Measurements from ENCODE around the gene TSSK6.

DNA sequence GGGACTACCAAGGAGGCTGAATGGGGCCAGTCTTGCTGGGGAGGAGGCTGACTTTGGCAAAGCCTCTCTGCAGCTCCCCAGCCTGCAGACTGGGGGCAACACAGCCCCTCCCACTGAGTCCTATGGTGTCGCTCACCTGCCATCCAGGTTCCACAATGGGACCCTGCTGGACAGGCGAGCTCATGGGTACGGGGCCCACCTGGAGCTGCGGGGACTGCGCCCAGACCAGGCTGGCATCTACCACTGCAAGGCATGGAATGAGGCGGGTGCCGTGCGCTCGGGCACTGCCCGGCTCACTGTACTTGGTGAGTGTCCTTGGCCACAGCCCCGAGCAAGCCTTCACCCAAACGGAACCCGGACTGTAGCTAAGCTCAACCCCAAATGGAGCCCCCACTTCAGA, 27.8 kb upstream of the TSSK6 start:
- TF ChIP-seq POLR2AphosphoS5 (IDR thresholded peaks at IDR 0.05) (no peak), POLR2A (IDR thresholded peaks at IDR 0.05) (no peak)
- TF ChIP-seq, protein P1, sequence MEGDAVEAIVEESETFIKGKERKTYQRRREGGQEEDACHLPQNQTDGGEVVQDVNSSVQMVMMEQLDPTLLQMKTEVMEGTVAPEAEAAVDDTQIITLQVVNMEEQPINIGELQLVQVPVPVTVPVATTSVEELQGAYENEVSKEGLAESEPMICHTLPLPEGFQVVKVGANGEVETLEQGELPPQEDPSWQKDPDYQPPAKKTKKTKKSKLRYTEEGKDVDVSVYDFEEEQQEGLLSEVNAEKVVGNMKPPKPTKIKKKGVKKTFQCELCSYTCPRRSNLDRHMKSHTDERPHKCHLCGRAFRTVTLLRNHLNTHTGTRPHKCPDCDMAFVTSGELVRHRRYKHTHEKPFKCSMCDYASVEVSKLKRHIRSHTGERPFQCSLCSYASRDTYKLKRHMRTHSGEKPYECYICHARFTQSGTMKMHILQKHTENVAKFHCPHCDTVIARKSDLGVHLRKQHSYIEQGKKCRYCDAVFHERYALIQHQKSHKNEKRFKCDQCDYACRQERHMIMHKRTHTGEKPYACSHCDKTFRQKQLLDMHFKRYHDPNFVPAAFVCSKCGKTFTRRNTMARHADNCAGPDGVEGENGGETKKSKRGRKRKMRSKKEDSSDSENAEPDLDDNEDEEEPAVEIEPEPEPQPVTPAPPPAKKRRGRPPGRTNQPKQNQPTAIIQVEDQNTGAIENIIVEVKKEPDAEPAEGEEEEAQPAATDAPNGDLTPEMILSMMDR (IDR thresholded peaks at IDR 0.05 in 8 of 11, conservative IDR thresholded peaks at IDR 0.05 in 3 of 11) = no peak

Data from spleen (tissue), 7 donors.